GOT3 (cell line): ENCODE data around the gene GIPC3.

Source experiments
- DNase-seq: peaks from one replicate; lab custom pipeline; 2025; ENCODE audit warnings: mixed read lengths; lab: John Stamatoyannopoulos, UW

Gene GIPC3

GRCh38 chr19:3585301-3586126 is at the start of gene GIPC3:
Gene GIPC3, plus strand, starts transcription at chr19:3585478. Its CDS starts 120 bp downstream, at chr19:3585598.
- no peak for DNase-seq

GRCh38 chr19:3535563-3535965 is 49.7 kb upstream of the GIPC3 start:
- DNase-seq: no peak

- DNase-seq: no peak
Observed at GRCh38 chr19:3535981-3536380, 49.3 kb upstream of the GIPC3 start.

- DNase-seq: no peak
Observed at GRCh38 chr19:3536429-3537100, 48.7 kb upstream of the GIPC3 start.

- no peak for DNase-seq
Observed at GRCh38 chr19:3537101-3537437, 48.2 kb upstream of the GIPC3 start.

GRCh38 chr19:3537438-3538240 is 47.6 kb upstream of the GIPC3 start:
- no peak for DNase-seq

GRCh38 chr19:3538258-3538929 is 46.9 kb upstream of the GIPC3 start:
- DNase-seq: no peak

- DNase-seq: no peak
Observed at GRCh38 chr19:3538965-3539755, 46.1 kb upstream of the GIPC3 start, which contains the start of gene TEKTIP1. Gene TEKTIP1, plus strand, starts transcription at chr19:3539174. Its CDS starts 4 bp downstream, at chr19:3539178.

GRCh38 chr19:3539756-3540118 is 45.5 kb upstream of the GIPC3 start:
- no peak for DNase-seq

GRCh38 chr19:3543150-3544057 is 41.9 kb upstream of the GIPC3 start:
- no peak for DNase-seq

- DNase-seq: no peak
Observed at GRCh38 chr19:3544058-3544376, 41.3 kb upstream of the GIPC3 start.

GRCh38 chr19:3544742-3545668 is 40.3 kb upstream of the GIPC3 start:
- DNase-seq: peak; percentile 17

GRCh38 chr19:3545669-3546034 is 39.6 kb upstream of the GIPC3 start:
- no peak for DNase-seq

GRCh38 chr19:3546119-3546518 is 39.2 kb upstream of the GIPC3 start:
- no peak for DNase-seq

GRCh38 chr19:3547301-3547731 is 38.0 kb upstream of the GIPC3 start:
- DNase-seq: no peak

- DNase-seq: no peak
Observed at GRCh38 chr19:3547767-3548282, 37.5 kb upstream of the GIPC3 start.

- DNase-seq: no peak
Observed at GRCh38 chr19:3548606-3549005, 36.7 kb upstream of the GIPC3 start.

GRCh38 chr19:3549816-3550215 is 35.5 kb upstream of the GIPC3 start:
- DNase-seq: no peak
